GM12891 (cell line): ENCODE results near the gene OSBPL1A.

Source experiments
- POLR2A ChIP-seq: IDR thresholded peaks from 2 replicates; pipeline ENCODE4 v1.6.1; 2011; ENCODE audit warnings: low read depth, low read length, control low read depth
- POLR2AphosphoS5 ChIP-seq: IDR thresholded peaks from 2 replicates; pipeline ENCODE4 v1.6.1; 2011; ENCODE audit warnings: low read depth, low read length, control low read depth
- SPI1 ChIP-seq: IDR thresholded peaks from 2 replicates; pipeline ENCODE4 v1.6.1; 2011; ENCODE audit warnings: low read depth, low read length, control low read depth
- TAF1 ChIP-seq: IDR thresholded peaks from 2 replicates; pipeline ENCODE4 v1.6.1; 2011; ENCODE audit warnings: low read depth, low read length, control low read depth

GRCh38 chr18:24262087-24262486 lies 135.5 kb downstream of the OSBPL1A start:
- TF ChIP-seq POLR2AphosphoS5 (no peak), POLR2A (no peak), TAF1 (no peak), SPI1 (no peak)
